Tibial nerve (tissue), 4 donors: Measurements from ENCODE around the gene TOR1AIP2. TPM values are rescaled to one million over a fixed set of nuclear protein-coding genes. Genes with fewer than 3 reads are reported as not detected.

Experiments
- DNase-seq, 2 donors: peaks; one replicate each; pipeline ENCODE4 v3.0.0-alpha.2; 2019; ENCODE audit warnings: low spot score in 2 of 2
- H3K27ac ChIP-seq, 4 donors: fragments of 200-600 bp; sonication (generic) in 3 of 4; one replicate each; pipeline ENCODE4 v1.5.1; 2017 to 2019; ENCODE audit warnings: mild to moderate bottlenecking in 1 of 4
- H3K27me3 ChIP-seq, 2 donors: fragments of 200-600 bp; sonication (generic) in 1 of 2; one replicate each; pipeline versions ENCODE4 v1.5.1 to v1.6.0; 2017 to 2019
- H3K36me3 ChIP-seq, 3 donors: fragments of 200-600 bp; sonication (generic); one replicate each; pipeline ENCODE4 v1.5.1; 2018 to 2019
- H3K4me1 ChIP-seq, 4 donors: fragments of 200-600 bp; sonication (generic) in 3 of 4; one replicate each; pipeline ENCODE4 v1.5.1; 2017 to 2019
- H3K4me3 ChIP-seq, 4 donors: fragments of 200-600 bp; sonication (generic) in 3 of 4; one replicate each; pipeline ENCODE4 v1.5.1; 2017 to 2019; ENCODE audit warnings: mild to moderate bottlenecking in 1 of 4, moderate library complexity in 1 of 4
- H3K9me3 ChIP-seq, 4 donors: fragments of 200-600 bp; sonication (generic) in 3 of 4; one replicate each; pipeline ENCODE4 v1.5.1; 2017 to 2019
- EP300 ChIP-seq, 2 donors: sonication (generic); formaldehyde crosslinking; IDR thresholded peaks; one replicate each; pipeline ENCODE4 v1.6.1; 2017; ENCODE audit warnings: antibody characterized with exemption in 2 of 2, mild to moderate bottlenecking in 1 of 2
- POLR2A ChIP-seq, 2 donors: fragments of 450-650 bp; IDR thresholded peaks; one replicate each; pipeline ENCODE4 v1.6.1; 2017; ENCODE audit warnings: antibody characterized with exemption in 2 of 2, mild to moderate bottlenecking in 2 of 2, moderate library complexity in 2 of 2
- WGBS, 2 donors: methylation state at CpG; one replicate each; pipeline ENCODE4 v1.1.5; 2018; 5-methylcytosine and 5-hydroxymethylcytosine counted together
- total RNA-seq, 4 donors: library from RNA; depleted of rRNA; stranded (reverse); fragments of >200 nt; gene quantifications; one replicate each; pipeline ENCODE4 v1.1.0, GENCODE V29; 2016
- TF ChIP-seq, protein P1 (sequence below), 5 experiments: fragments of 200-600 bp in 3 of 5; fragments of 450-650 bp in 2 of 5; sonication (generic) in 3 of 5; IDR thresholded peaks; one replicate each; pipeline ENCODE4 v1.5.1; 2016 to 2019; ENCODE audit warnings: antibody characterized with exemption in 5 of 5, mild to moderate bottlenecking in 3 of 5, moderate library complexity in 2 of 5

The TOR1AIP2 gene
- total RNA-seq, 4 donors from 2014 or later = 55.7 to 77.5 (median 59.0) TPM

DNA sequence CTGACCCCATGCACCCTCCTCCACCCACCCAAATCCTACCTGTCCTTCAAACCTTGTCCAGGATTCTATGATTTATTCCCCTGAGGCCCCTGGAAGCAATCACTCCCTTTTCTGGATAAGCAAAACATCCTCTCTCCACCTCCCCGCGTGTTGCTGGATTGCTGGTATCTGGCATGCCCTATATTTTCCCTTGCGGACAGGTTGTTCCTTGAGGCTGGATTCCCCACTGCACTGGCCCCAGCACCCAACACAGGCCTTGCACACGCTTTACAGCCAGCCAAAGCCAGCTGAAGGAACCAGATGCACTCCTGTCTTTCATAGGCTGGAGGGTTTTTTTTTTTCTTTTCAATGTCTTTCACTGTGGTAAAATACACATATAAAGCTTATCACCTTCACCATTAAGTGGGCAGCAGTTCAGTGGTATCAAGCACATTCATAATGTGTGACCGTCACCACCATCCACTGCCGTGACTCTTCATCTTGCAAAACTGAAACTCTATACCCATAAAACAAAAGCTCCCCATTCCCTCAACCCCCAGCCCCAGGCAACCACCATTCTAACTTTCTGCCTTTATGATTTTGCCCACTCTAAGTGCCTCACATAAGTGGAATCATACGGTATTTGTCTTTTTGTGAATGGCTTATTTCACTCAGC, 50.9 kb downstream of the TOR1AIP2 start:
- Histone ChIP-seq H3K9me3 (no peaks in the 10 kb centered on the region), H3K36me3 (no peaks in the 10 kb centered on the region), H3K4me3 (no peak overlapping the region), H3K4me1 (peaks cover 0 to 8% (median 0%) of the 10 kb centered on the region in 4 donors), H3K27ac (no peak overlapping the region), H3K27me3 (no peaks in the 10 kb centered on the region)
- no peak for DNase-seq
- WGBS, 2 donors = 70% methylated on average over 7 of the region's 7 CpGs
- TF ChIP-seq, protein P1, sequence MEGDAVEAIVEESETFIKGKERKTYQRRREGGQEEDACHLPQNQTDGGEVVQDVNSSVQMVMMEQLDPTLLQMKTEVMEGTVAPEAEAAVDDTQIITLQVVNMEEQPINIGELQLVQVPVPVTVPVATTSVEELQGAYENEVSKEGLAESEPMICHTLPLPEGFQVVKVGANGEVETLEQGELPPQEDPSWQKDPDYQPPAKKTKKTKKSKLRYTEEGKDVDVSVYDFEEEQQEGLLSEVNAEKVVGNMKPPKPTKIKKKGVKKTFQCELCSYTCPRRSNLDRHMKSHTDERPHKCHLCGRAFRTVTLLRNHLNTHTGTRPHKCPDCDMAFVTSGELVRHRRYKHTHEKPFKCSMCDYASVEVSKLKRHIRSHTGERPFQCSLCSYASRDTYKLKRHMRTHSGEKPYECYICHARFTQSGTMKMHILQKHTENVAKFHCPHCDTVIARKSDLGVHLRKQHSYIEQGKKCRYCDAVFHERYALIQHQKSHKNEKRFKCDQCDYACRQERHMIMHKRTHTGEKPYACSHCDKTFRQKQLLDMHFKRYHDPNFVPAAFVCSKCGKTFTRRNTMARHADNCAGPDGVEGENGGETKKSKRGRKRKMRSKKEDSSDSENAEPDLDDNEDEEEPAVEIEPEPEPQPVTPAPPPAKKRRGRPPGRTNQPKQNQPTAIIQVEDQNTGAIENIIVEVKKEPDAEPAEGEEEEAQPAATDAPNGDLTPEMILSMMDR (IDR thresholded peaks at IDR 0.05) = no peak
- no peak for TF ChIP-seq POLR2A (IDR thresholded peaks at IDR 0.05)
- TF ChIP-seq EP300 (IDR thresholded peaks at IDR 0.05) = no peak

DNA sequence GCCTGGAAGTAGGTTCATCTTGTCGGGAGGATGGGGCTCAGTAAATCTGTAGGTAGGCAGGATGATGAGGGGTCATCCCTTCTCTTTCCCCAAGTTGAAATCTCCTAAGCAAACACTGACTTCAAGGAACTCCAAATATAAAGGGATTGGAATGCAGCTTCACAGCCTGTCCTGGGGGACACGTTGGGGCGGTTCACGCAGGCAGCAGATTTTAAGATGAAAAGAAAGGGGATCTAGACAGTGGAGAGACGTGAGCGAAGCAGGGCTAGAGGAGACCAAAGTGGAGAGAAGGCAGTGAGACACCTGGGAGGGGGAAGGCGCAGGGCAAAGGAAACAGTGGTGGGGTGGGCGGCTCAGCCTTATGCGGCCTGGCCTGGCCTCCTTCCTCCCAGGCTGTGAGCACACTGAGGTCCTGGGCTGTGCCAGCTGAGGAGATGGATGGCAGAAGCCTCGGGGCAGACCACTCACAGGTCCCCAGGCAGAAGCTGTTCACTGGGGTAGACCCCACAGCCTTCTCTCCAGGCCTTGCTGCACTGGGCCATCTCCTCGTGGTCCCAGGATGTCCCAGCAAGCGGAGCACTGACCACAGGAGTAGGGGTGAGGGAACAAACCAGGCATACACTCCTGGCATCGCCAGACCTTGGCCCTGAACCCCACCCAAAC, 51.7 kb downstream of the TOR1AIP2 start:
- Histone ChIP-seq H3K27me3 (no peaks in the 10 kb centered on the region), H3K27ac (peak overlapping the region in 2 of 4 donors; percentile 11 to 63), H3K4me3 (no peak overlapping the region), H3K9me3 (no peaks in the 10 kb centered on the region), H3K36me3 (no peaks in the 10 kb centered on the region), H3K4me1 (peaks cover 0 to under 1% (median 0%) of the 10 kb centered on the region in 4 donors)
- no peak for TF ChIP-seq POLR2A (IDR thresholded peaks at IDR 0.05)
- TF ChIP-seq, protein P1 (IDR thresholded peaks at IDR 0.05) = no peak
- no peak for TF ChIP-seq EP300 (IDR thresholded peaks at IDR 0.05)
- DNase-seq = no peak
- 65 to 78% methylated on average over 13 of the region's 13 CpGs for WGBS, 2 donors

DNA sequence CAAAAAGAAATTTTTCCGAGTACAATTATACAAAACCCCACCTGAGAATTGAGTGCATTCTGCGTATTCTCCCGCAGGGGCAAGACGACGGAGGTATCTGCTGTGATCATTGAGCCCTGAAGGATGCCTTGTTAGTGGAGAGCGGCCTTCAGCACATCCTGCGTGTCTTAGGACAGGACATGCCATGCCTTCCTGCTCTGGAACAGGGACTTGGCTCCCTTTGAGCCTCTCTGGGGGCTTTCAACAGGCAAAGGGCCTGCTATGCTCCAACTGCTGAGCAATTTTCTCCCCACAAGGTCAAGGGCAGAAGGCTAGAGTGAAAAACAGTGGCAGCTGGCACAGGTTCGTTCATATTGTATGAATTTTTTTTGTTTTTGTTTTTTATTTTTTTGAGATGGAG, 52.4 kb downstream of the TOR1AIP2 start:
- Histone ChIP-seq H3K27ac (no peak overlapping the region), H3K27me3 (no peaks in the 10 kb centered on the region), H3K9me3 (no peaks in the 10 kb centered on the region), H3K36me3 (no peaks in the 10 kb centered on the region), H3K4me3 (no peak overlapping the region), H3K4me1 (no peaks in the 10 kb centered on the region)
- TF ChIP-seq, protein P1 (IDR thresholded peaks at IDR 0.05) = no peak
- TF ChIP-seq POLR2A (IDR thresholded peaks at IDR 0.05) (no peak), EP300 (IDR thresholded peaks at IDR 0.05) (peak in 1 of 2 donors; percentile 27)
- WGBS, 2 donors = 68 to 77% methylated on average over 8 of the region's 8 CpGs
- DNase-seq = peak in 1 of 2 donors; percentile 29

DNA sequence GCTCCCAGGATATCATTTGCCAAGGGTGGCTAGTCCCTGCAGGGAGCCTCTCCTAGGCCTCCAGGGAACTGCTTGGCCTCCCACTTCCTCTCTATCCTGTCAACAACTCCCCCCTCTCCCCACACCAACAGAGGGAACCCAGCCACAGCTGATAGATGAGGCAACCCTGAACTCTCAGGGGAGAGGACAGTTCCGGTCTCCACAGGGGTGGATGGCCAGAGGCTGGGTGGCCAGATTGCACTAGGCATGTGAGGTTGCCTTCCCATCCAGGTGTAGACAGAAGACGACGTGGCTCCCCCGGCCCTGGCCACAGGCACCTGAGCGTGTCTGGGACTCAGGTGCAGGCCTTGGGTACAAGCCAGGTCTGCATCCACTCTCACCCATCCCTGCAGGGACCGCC, 53.3 kb downstream of the TOR1AIP2 start:
- no peak overlapping the region for H3K4me3 ChIP-seq
- no peaks in the 10 kb centered on the region for H3K9me3 ChIP-seq
- WGBS, 2 donors = 80 to 95% methylated on average over 6 of the region's 6 CpGs
- TF ChIP-seq, protein P1 (IDR thresholded peaks at IDR 0.05) = no peak
- no peak for TF ChIP-seq EP300 (IDR thresholded peaks at IDR 0.05)
- no peak for TF ChIP-seq POLR2A (IDR thresholded peaks at IDR 0.05)
- H3K4me1 ChIP-seq = no peaks in the 10 kb centered on the region
- no peaks in the 10 kb centered on the region for H3K27me3 ChIP-seq
- H3K27ac ChIP-seq = peak overlapping the region in 1 of 4 donors; percentile 22
- no peaks in the 10 kb centered on the region for H3K36me3 ChIP-seq
- no peak for DNase-seq

DNA sequence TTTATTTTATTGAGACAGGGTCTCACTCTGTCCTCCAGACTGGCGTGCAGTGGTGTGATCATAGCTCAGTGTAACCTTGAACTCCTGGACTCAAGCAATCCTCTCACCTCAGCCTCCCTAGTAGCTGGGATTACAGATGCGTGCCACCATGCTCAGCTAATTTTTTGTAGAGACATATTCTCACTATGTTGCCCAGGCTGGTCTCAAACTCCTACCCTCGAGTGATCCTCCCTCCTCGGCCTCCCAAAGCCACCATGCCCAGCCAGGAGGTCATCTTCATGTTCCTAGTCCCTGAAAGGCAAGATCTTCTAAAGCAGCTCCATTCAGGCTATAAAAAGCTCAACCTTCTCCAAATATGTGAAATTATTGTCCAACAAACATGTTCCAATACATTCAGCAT, 53.9 kb downstream of the TOR1AIP2 start:
- no peaks in the 10 kb centered on the region for H3K36me3 ChIP-seq
- no peak for DNase-seq
- H3K27ac ChIP-seq = no peak overlapping the region
- TF ChIP-seq EP300 (IDR thresholded peaks at IDR 0.05) = no peak
- no peak for TF ChIP-seq POLR2A (IDR thresholded peaks at IDR 0.05)
- TF ChIP-seq, protein P1 (IDR thresholded peaks at IDR 0.05) = no peak
- no peaks in the 10 kb centered on the region for H3K27me3 ChIP-seq
- no peak overlapping the region for H3K4me3 ChIP-seq
- H3K9me3 ChIP-seq = no peaks in the 10 kb centered on the region
- 95 to 97% methylated on average over 4 of the region's 4 CpGs for WGBS, 2 donors
- peaks cover 0 to under 1% (median 0%) of the 10 kb centered on the region in 4 donors for H3K4me1 ChIP-seq
